SJCRH30 (cell line): ENCODE data around the gene EHMT1. TPM values are rescaled to one million over a fixed set of nuclear protein-coding genes. Genes with fewer than 3 reads are reported as not detected.
"Not testable (repeated sequence)": the region's sequence is repeated elsewhere in the genome, so short reads cannot be mapped to it uniquely, and the experiment has no call there.

Experiments used
- DNase-seq, 2 experiments: peaks; one replicate each; pipeline ENCODE4 v3.0.0-alpha.2; 2015 to 2020
- H3K27ac ChIP-seq: fragments of 250-450 bp; sonication (Bioruptor Pico); 2 replicates; pipeline ENCODE4 v1.5.1; 2020; ENCODE audit warnings: mild to moderate bottlenecking, moderate library complexity
- H3K27me3 ChIP-seq: fragments of 250-450 bp; sonication (Bioruptor Pico); 2 replicates; pipeline ENCODE4 v1.5.1; 2020; ENCODE audit warnings: mild to moderate bottlenecking, moderate library complexity
- H3K36me3 ChIP-seq: fragments of 250-450 bp; sonication (Bioruptor Pico); 2 replicates; pipeline ENCODE4 v1.5.1; 2020; ENCODE audit warnings: mild to moderate bottlenecking, moderate library complexity
- H3K4me1 ChIP-seq: fragments of 250-450 bp; sonication (Bioruptor Pico); 2 replicates; pipeline ENCODE4 v1.5.1; 2020; ENCODE audit warnings: mild to moderate bottlenecking, moderate library complexity
- H3K4me3 ChIP-seq: fragments of 250-450 bp; sonication (Bioruptor Pico); 2 replicates; pipeline ENCODE4 v1.5.1; 2020; ENCODE audit warnings: mild to moderate bottlenecking, moderate library complexity
- H3K9me3 ChIP-seq: fragments of 250-450 bp; sonication (Bioruptor Pico); replicated peaks from 2 replicates; pipeline ENCODE4 v1.5.1; 2020; ENCODE audit warnings: mild to moderate bottlenecking, moderate library complexity
- total RNA-seq: library from RNA; depleted of rRNA; stranded (reverse); fragments of >200 nt; shearing (Covaris generic); gene quantifications from 2 replicates; pipeline ENCODE4 v1.2.3, GENCODE V29; 2014

The EHMT1 gene
- total RNA-seq, 1 experiment from 2014 or later: 79.6 TPM

- Histone ChIP-seq H3K9me3 (no peaks in the 10 kb centered on the region), H3K27ac (no peak overlapping the region), H3K36me3 (peaks cover 10% of the 10 kb centered on the region), H3K27me3 (no peaks in the 10 kb centered on the region), H3K4me3 (no peak overlapping the region), H3K4me1 (no peaks in the 10 kb centered on the region)
- no peak for DNase-seq
These were observed 89.9 kb downstream of the EHMT1 start for GRCh38 chr9:137708590-137709284.

GRCh38 chr9:137709411-137710101 lies 90.8 kb downstream of the EHMT1 start:
- no peak overlapping the region for H3K4me3 ChIP-seq
- H3K36me3 ChIP-seq: peaks cover 17% of the 10 kb centered on the region
- H3K4me1 ChIP-seq: no peaks in the 10 kb centered on the region
- DNase-seq: no peak
- H3K27ac ChIP-seq: no peak overlapping the region
- H3K9me3 ChIP-seq: peaks cover 4% of the 10 kb centered on the region
- no peaks in the 10 kb centered on the region for H3K27me3 ChIP-seq

- Histone ChIP-seq H3K9me3 (peaks cover 4% of the 10 kb centered on the region), H3K4me1 (no peaks in the 10 kb centered on the region), H3K27me3 (no peaks in the 10 kb centered on the region), H3K4me3 (no peak overlapping the region), H3K27ac (no peak overlapping the region), H3K36me3 (peaks cover 23% of the 10 kb centered on the region)
- no peak for DNase-seq
These were observed 91.9 kb downstream of the EHMT1 start for GRCh38 chr9:137710704-137711103.

GRCh38 chr9:137711678-137712105 lies 92.9 kb downstream of the EHMT1 start:
- peaks cover 25% of the 10 kb centered on the region for H3K36me3 ChIP-seq
- H3K4me3 ChIP-seq: no peak overlapping the region
- no peak overlapping the region for H3K27ac ChIP-seq
- no peaks in the 10 kb centered on the region for H3K4me1 ChIP-seq
- no peak for DNase-seq
- H3K27me3 ChIP-seq: no peaks in the 10 kb centered on the region
- peaks cover 4% of the 10 kb centered on the region for H3K9me3 ChIP-seq

GRCh38 chr9:137715321-137715720 lies 96.5 kb downstream of the EHMT1 start:
- Histone ChIP-seq H3K27me3 (no peaks in the 10 kb centered on the region), H3K27ac (no peak overlapping the region), H3K4me1 (no peaks in the 10 kb centered on the region), H3K4me3 (no peak overlapping the region), H3K9me3 (peaks cover 4% of the 10 kb centered on the region), H3K36me3 (peaks cover 41% of the 10 kb centered on the region)
- DNase-seq: no peak

GRCh38 chr9:137715866-137716693 lies 97.3 kb downstream of the EHMT1 start:
- H3K36me3 ChIP-seq: peaks cover 44% of the 10 kb centered on the region
- H3K4me3 ChIP-seq, H3K27ac ChIP-seq, DNase-seq, H3K4me1 ChIP-seq, H3K9me3 ChIP-seq, H3K27me3 ChIP-seq: not testable (repeated sequence)

GRCh38 chr9:137716694-137717287 lies 98.0 kb downstream of the EHMT1 start:
- DNase-seq: no peak

GRCh38 chr9:137717776-137718327 lies 99.0 kb downstream of the EHMT1 start:
- Histone ChIP-seq H3K36me3 (peaks cover 46% of the 10 kb centered on the region), H3K4me3 (no peak overlapping the region), H3K27me3 (no peaks in the 10 kb centered on the region), H3K9me3 (peaks cover 4% of the 10 kb centered on the region), H3K4me1 (no peaks in the 10 kb centered on the region), H3K27ac (no peak overlapping the region)
- no peak for DNase-seq

More at GRCh38 chr9:137716694-137717287, 98.0 kb downstream of the EHMT1 start:
- Histone ChIP-seq H3K4me1 (no peaks in the 10 kb centered on the region), H3K4me3 (no peak overlapping the region), H3K36me3 (peaks cover 42% of the 10 kb centered on the region), H3K27ac (no peak overlapping the region), H3K9me3 (peaks cover 4% of the 10 kb centered on the region), H3K27me3 (no peaks in the 10 kb centered on the region)

GRCh38 chr9:137719194-137719593 lies 100.4 kb downstream of the EHMT1 start:
- Histone ChIP-seq H3K9me3 (peaks cover under 1% of the 10 kb centered on the region), H3K4me1 (no peaks in the 10 kb centered on the region), H3K4me3 (no peak overlapping the region)

GRCh38 chr9:137720571-137721110 lies 101.8 kb downstream of the EHMT1 start:
- no peaks in the 10 kb centered on the region for H3K27me3 ChIP-seq
- peaks cover 33% of the 10 kb centered on the region for H3K36me3 ChIP-seq
- H3K4me1 ChIP-seq: no peaks in the 10 kb centered on the region
- no peak for DNase-seq
- H3K4me3 ChIP-seq: no peak overlapping the region
- no peak overlapping the region for H3K27ac ChIP-seq
- no peaks in the 10 kb centered on the region for H3K9me3 ChIP-seq

More at GRCh38 chr9:137719194-137719593, 100.4 kb downstream of the EHMT1 start:
- H3K36me3 ChIP-seq: peaks cover 36% of the 10 kb centered on the region
- no peak overlapping the region for H3K27ac ChIP-seq
- DNase-seq: no peak
- no peaks in the 10 kb centered on the region for H3K27me3 ChIP-seq

GRCh38 chr9:137721479-137721878 lies 102.7 kb downstream of the EHMT1 start:
- no peak for DNase-seq
- H3K4me3 ChIP-seq: no peak overlapping the region
- H3K27me3 ChIP-seq: no peaks in the 10 kb centered on the region
- no peaks in the 10 kb centered on the region for H3K4me1 ChIP-seq
- H3K27ac ChIP-seq: no peak overlapping the region
- H3K36me3 ChIP-seq: peaks cover 37% of the 10 kb centered on the region
- H3K9me3 ChIP-seq: no peaks in the 10 kb centered on the region; the same call in 1 of the 2 replicates

- Histone ChIP-seq H3K36me3 (peaks cover 38% of the 10 kb centered on the region), H3K4me3 (no peak overlapping the region), H3K27ac (no peak overlapping the region), H3K4me1 (no peaks in the 10 kb centered on the region), H3K9me3 (peaks cover 4% of the 10 kb centered on the region), H3K27me3 (no peaks in the 10 kb centered on the region)
- DNase-seq: no peak
These were observed 103.1 kb downstream of the EHMT1 start for GRCh38 chr9:137721899-137722298.

GRCh38 chr9:137722481-137722880 lies 103.7 kb downstream of the EHMT1 start:
- DNase-seq: no peak
- no peak overlapping the region for H3K4me3 ChIP-seq
- H3K4me1 ChIP-seq: no peaks in the 10 kb centered on the region
- H3K27me3 ChIP-seq: no peaks in the 10 kb centered on the region
- peaks cover 8% of the 10 kb centered on the region for H3K9me3 ChIP-seq
- no peak overlapping the region for H3K27ac ChIP-seq
- peaks cover 40% of the 10 kb centered on the region for H3K36me3 ChIP-seq

- not testable (repeated sequence) for DNase-seq, H3K27ac ChIP-seq, H3K4me1 ChIP-seq, H3K9me3 ChIP-seq, H3K27me3 ChIP-seq, H3K4me3 ChIP-seq
- peaks cover 40% of the 10 kb centered on the region for H3K36me3 ChIP-seq
These were observed 104.6 kb downstream of the EHMT1 start for GRCh38 chr9:137723356-137723755.
